GM23248 (cell line): ENCODE data around the gene HINFP. TPM values are rescaled to one million over a fixed set of nuclear protein-coding genes. Genes with fewer than 3 reads are reported as not detected.
A peak's percentile ranks its signal among the peaks of the same experiment; 100 is the strongest.

Experiments used
- DNase-seq: peaks from one replicate; pipeline ENCODE4 v3.0.0-alpha.2; 2015
- H2AFZ ChIP-seq: fragments of 200-600 bp; sonication (generic); 2 replicates; pipeline ENCODE4 v1.6.1; 2016; ENCODE audit warnings: antibody characterized with exemption
- H3F3A ChIP-seq: fragments of 200-600 bp; sonication (generic); 2 replicates; pipeline ENCODE4 v1.6.1; 2016; ENCODE audit warnings: mild to moderate bottlenecking, antibody characterized with exemption, mixed run types; ENCODE audit not compliant: insufficient read depth
- H3K27ac ChIP-seq: fragments of 200-600 bp; sonication (generic); 2 replicates; pipeline ENCODE4 v1.5.1; 2016; ENCODE audit warnings: mild to moderate bottlenecking
- H3K27me3 ChIP-seq: fragments of 200-600 bp; sonication (generic); replicated peaks from 2 replicates; pipeline ENCODE4 v1.6.1; 2016; ENCODE audit warnings: mild to moderate bottlenecking; ENCODE audit not compliant: insufficient read depth
- H3K36me3 ChIP-seq: fragments of 200-600 bp; sonication (generic); 2 replicates; pipeline ENCODE4 v1.6.1; 2016; ENCODE audit warnings: low read depth, mild to moderate bottlenecking
- H3K4me1 ChIP-seq: fragments of 200-600 bp; sonication (generic); 2 replicates; pipeline ENCODE4 v1.6.1; 2016; ENCODE audit warnings: mild to moderate bottlenecking; ENCODE audit not compliant: insufficient read depth
- H3K4me2 ChIP-seq: fragments of 200-600 bp; sonication (generic); one replicate; pipeline ENCODE4 v1.6.1; 2016; ENCODE audit warnings: mild to moderate bottlenecking; ENCODE audit not compliant: unreplicated experiment
- H3K4me3 ChIP-seq: fragments of 200-600 bp; sonication (generic); 2 replicates; pipeline ENCODE4 v1.5.1; 2016; ENCODE audit warnings: mild to moderate bottlenecking
- H3K79me2 ChIP-seq: fragments of 200-600 bp; sonication (generic); 2 replicates; pipeline ENCODE4 v1.6.1; 2016; ENCODE audit warnings: mild to moderate bottlenecking; ENCODE audit not compliant: insufficient read depth
- H3K9ac ChIP-seq: fragments of 200-600 bp; sonication (generic); 2 replicates; pipeline ENCODE4 v1.6.1; 2016; ENCODE audit warnings: mild to moderate bottlenecking
- H3K9me2 ChIP-seq: fragments of 200-600 bp; sonication (generic); 2 replicates; pipeline ENCODE4 v1.6.1; 2016; ENCODE audit warnings: mixed run types, mild to moderate bottlenecking, moderate library complexity; ENCODE audit not compliant: insufficient read depth
- H3K9me3 ChIP-seq: fragments of 200-600 bp; sonication (generic); one replicate; pipeline ENCODE4 v1.6.1; 2017; ENCODE audit warnings: low read depth
- H4K20me1 ChIP-seq: fragments of 200-600 bp; sonication (generic); 2 replicates; pipeline ENCODE4 v1.6.0; 2016; ENCODE audit not compliant: insufficient read depth
- EZH2 ChIP-seq: fragments of 200-600 bp; sonication (generic); IDR thresholded peaks from 2 replicates; pipeline ENCODE4 v1.6.1; 2018; ENCODE audit warnings: antibody characterized with exemption, mild to moderate bottlenecking; ENCODE audit not compliant: insufficient read depth, poor library complexity, severe bottlenecking
- EZH2phosphoT487 ChIP-seq: fragments of 200-600 bp; sonication (generic); IDR thresholded peaks from 2 replicates; pipeline ENCODE4 v1.6.1; 2018; ENCODE audit warnings: antibody characterized with exemption, moderate library complexity, mild to moderate bottlenecking, low read depth; ENCODE audit not compliant: insufficient read depth
- WGBS, 2 experiments: methylation state at CpG; one replicate each; pipeline ENCODE4 v1.1.6; 2015 to 2017; ENCODE audit warnings: low lambda C conversion rate in 2 of 2, low coverage in 1 of 2; ENCODE audit errors: missing lambda C conversion rate in 2 of 2; 5-methylcytosine and 5-hydroxymethylcytosine counted together
- in situ Hi-C: fragments of 300-500 bp; cut with MboI; formaldehyde crosslinking; loops from 2 replicates; pipeline ENCODE4 v1.15.0; 2020
- polyA plus RNA-seq: library from polyadenylated mRNA; unstranded; fragments of >200 nt; fragmentation: Nextera tagmentation; extraction: Ambion mirVana; gene quantifications from 2 replicates; pipeline ENCODE4 v1.2.1, GENCODE V29; 2016
- total RNA-seq: library from RNA; depleted of rRNA; stranded (reverse); fragments of >200 nt; shearing (Covaris generic); gene quantifications from 2 replicates; pipeline ENCODE4 v1.2.3, GENCODE V29; 2014

Gene HINFP
- total and polyA plus RNA-seq, 2 experiments from 2014 or later = 8.3 to 31.8 TPM

DNA sequence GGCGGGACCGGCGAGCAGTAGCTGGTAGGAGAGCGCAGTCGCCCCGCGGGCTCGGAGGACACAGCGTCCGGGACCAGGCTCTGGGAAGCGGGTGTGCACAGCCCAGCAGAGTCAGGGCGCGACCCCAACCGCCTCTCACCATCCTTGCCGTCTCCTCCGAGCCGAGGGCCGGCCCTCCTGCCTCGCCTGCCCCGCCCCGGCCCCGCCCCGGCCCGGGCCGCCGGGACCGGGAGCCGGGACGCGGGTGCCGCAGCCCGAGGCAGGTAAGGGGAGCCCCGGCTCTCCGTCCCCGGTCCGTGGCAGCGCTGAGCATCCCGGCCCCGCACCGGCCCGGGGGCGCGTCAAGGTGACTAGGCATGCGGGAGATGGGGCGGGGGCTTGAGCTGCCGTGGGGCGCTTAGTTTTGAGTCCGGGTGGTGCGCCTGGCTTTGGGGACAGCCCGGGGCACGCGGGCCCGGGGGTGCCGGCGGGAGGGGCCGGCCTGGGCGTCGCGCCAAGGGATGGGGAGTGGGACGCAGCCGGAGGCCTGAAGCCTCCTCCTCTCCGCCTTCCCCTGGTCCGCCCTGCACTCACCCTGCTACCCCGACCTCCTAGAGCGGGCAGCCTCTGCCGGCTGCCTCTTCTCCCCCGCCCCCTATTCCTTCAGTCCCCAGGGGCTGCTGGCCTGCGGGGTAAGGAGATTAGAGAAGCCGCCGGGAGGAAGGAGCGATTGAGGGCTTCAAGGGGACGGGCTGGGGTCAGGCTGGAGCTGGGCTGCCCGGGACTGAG lies 27.8 kb downstream of the HINFP start, which contains the start of gene ABCG4:
TSS of gene ABCG4 (plus strand) at position 35 of the 768 bp plus-strand sequence. CDS start 914 bp downstream, outside the sequence.
- WGBS, 2 experiments = 3 to 8% methylated on average over 9 to 20 of the region's 73 CpGs
- Histone ChIP-seq H2AFZ (peak within 1 kb of the TSS; percentile 87), H3K9me2 (no peaks in the 10 kb centered on the region), H3K4me2 (peak within 1 kb of the TSS; percentile 84), H3F3A (no peaks in the 10 kb centered on the region), H3K27ac (no peak within 1 kb of the TSS), H3K4me1 (no peaks in the 10 kb centered on the region), H3K9me3 (no peaks in the 10 kb centered on the region), H3K36me3 (no peaks in the 10 kb centered on the region), H4K20me1 (no peaks in the 10 kb centered on the region), H3K27me3 (peaks cover 42% of the 10 kb centered on the region; the same call in 1 of the 2 replicates), H3K79me2 (no peaks in the 10 kb centered on the region), H3K9ac (peak within 1 kb of the TSS; percentile 33; the same call in 1 of the 2 replicates), H3K4me3 (peak within 1 kb of the TSS; percentile 71)
- TF ChIP-seq EZH2 (no peak), EZH2phosphoT487 (no peak)
- in situ Hi-C loops = no loop called here
- peak; percentile 49 for DNase-seq

DNA sequence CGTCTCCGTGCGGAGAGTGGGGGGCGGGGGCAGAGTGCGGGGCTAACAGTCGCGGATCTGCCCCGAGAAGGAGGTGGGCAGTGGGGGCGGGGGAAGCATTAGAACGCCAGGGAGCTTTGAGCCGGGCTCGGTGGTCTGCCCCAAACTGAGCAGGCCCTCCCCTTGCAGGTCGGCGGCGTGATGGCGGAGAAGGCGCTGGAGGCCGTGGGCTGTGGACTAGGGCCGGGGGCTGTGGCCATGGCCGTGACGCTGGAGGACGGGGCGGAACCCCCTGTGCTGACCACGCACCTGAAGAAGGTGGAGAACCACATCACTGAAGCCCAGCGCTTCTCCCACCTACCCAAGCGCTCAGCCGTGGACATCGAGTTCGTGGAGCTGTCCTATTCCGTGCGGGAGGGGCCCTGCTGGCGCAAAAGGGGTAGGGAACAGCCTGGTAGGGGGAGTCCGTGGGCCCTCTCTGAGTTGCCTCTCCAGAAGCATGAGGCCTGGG lies 28.5 kb downstream of the HINFP start:
- no peaks in the 10 kb centered on the region for H3K4me1 ChIP-seq
- H3F3A ChIP-seq = no peaks in the 10 kb centered on the region
- H3K4me3 ChIP-seq = peak overlapping the region; percentile 71; the same call in 1 of the 2 replicates
- H2AFZ ChIP-seq = no peak overlapping the region; the same call in 1 of the 2 replicates
- in situ Hi-C loops = no loop called here
- H3K4me2 ChIP-seq = no peak overlapping the region
- H3K9me2 ChIP-seq = no peaks in the 10 kb centered on the region
- no peaks in the 10 kb centered on the region for H3K36me3 ChIP-seq
- no peaks in the 10 kb centered on the region for H3K79me2 ChIP-seq
- no peaks in the 10 kb centered on the region for H3K9me3 ChIP-seq
- TF ChIP-seq EZH2phosphoT487 (no peak), EZH2 (no peak)
- WGBS, 2 experiments = 36 to 42% methylated on average over 21 to 32 of the region's 33 CpGs
- H4K20me1 ChIP-seq = no peaks in the 10 kb centered on the region
- DNase-seq = no peak
- H3K27me3 ChIP-seq = peaks cover 42% of the 10 kb centered on the region; the same call in 1 of the 2 replicates
- H3K27ac ChIP-seq = no peak overlapping the region
- no peak overlapping the region for H3K9ac ChIP-seq

DNA sequence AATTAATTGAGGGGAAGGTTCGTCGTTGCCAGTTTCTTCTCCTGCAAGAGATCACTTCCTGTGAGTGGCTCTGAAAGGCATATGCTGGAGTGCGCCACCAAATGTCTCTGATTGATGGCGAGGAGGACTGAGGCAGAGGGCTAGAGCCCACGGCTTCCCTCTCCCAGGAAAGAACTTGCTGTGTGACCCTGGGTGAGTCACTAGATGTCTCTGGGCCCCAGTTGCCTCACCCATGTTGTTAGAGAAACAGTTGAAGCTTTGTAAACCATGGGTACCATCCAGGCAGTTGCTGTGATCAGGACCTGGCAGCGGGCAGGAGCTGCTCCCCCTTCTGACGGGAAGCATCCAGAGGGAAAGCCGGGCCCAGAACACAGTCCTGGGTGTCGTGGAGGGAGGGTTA lies 30.7 kb downstream of the HINFP start:
- H3K27ac ChIP-seq = no peak overlapping the region
- H2AFZ ChIP-seq = no peak overlapping the region
- no peaks in the 10 kb centered on the region for H3K36me3 ChIP-seq
- no peak for DNase-seq
- in situ Hi-C loops = no loop called here
- no peaks in the 10 kb centered on the region for H3K9me3 ChIP-seq
- no peak overlapping the region for H3K4me2 ChIP-seq
- H4K20me1 ChIP-seq = no peaks in the 10 kb centered on the region
- H3K4me3 ChIP-seq = no peak overlapping the region
- no peak overlapping the region for H3K9ac ChIP-seq
- H3K79me2 ChIP-seq = no peaks in the 10 kb centered on the region
- H3K9me2 ChIP-seq = no peaks in the 10 kb centered on the region
- WGBS, 2 experiments = 88 to 92% methylated on average over 9 of the region's 9 CpGs
- H3K4me1 ChIP-seq = no peaks in the 10 kb centered on the region
- peaks cover 44% of the 10 kb centered on the region; the same call in 1 of the 2 replicates for H3K27me3 ChIP-seq
- H3F3A ChIP-seq = no peaks in the 10 kb centered on the region
- no peak for TF ChIP-seq EZH2phosphoT487
- no peak for TF ChIP-seq EZH2

DNA sequence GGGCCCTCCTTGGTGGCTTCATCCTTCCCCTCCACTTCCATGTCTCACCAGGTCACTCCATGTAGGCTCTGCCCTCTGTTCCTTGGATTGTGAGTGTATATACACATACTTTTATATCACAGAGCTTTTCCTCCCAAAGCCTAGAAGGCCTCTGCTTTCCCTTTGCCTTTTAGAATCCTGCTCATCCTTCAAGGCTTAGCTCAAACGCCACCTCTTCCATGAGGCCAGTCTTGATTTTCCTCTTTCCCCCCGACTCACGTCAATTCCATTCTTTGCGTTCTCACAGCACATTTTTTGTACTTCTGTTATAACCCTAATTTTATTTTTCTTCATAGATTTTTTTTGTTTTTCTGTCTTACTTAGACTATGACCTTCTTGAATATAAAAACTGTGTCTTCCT lies 31.2 kb downstream of the HINFP start:
- in situ Hi-C loops = no loop called here
- Histone ChIP-seq H3F3A (no peaks in the 10 kb centered on the region), H4K20me1 (no peaks in the 10 kb centered on the region), H3K4me2 (no peak overlapping the region), H3K4me3 (no peak overlapping the region), H2AFZ (no peak overlapping the region), H3K9me3 (no peaks in the 10 kb centered on the region), H3K27ac (no peak overlapping the region), H3K9ac (no peak overlapping the region), H3K79me2 (no peaks in the 10 kb centered on the region), H3K4me1 (no peaks in the 10 kb centered on the region), H3K27me3 (peaks cover 38% of the 10 kb centered on the region; the same call in 1 of the 2 replicates), H3K36me3 (no peaks in the 10 kb centered on the region), H3K9me2 (no peaks in the 10 kb centered on the region)
- TF ChIP-seq EZH2phosphoT487 (no peak), EZH2 (no peak)
- WGBS, 2 experiments = 85 to 87% methylated on average over 4 of the region's 4 CpGs
- no peak for DNase-seq
